Measurements from ENCODE around the gene NHS.

Gene NHS

DNA sequence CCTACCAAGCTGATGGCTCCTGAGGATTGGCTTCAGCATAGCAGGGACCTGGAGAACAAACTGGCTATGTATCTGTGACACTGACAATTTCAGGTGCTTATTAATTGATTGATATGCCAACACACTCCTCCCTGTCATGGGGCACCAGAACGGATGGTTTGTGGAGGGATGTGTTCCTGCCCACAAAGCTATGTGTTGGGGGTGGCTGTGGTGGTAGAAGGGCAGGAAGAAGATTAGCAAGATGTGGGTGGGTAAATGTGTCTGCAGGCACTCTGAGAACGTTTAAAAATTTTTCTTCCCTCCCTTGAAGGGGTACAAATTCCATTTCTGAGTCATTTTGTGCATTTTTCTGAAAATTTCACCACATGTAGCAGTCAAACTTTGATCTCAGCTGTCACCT, 307.3 kb downstream of the NHS start:
- H3K4me3 ChIP-seq (ENCODE audit: low read depth, low read length), result no peak overlapping the region
- TF ChIP-seq, protein P1, sequence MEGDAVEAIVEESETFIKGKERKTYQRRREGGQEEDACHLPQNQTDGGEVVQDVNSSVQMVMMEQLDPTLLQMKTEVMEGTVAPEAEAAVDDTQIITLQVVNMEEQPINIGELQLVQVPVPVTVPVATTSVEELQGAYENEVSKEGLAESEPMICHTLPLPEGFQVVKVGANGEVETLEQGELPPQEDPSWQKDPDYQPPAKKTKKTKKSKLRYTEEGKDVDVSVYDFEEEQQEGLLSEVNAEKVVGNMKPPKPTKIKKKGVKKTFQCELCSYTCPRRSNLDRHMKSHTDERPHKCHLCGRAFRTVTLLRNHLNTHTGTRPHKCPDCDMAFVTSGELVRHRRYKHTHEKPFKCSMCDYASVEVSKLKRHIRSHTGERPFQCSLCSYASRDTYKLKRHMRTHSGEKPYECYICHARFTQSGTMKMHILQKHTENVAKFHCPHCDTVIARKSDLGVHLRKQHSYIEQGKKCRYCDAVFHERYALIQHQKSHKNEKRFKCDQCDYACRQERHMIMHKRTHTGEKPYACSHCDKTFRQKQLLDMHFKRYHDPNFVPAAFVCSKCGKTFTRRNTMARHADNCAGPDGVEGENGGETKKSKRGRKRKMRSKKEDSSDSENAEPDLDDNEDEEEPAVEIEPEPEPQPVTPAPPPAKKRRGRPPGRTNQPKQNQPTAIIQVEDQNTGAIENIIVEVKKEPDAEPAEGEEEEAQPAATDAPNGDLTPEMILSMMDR (IDR thresholded peaks at IDR 0.05; ENCODE audit: low read depth, low read length), result no peak

GRCh38 chrX:17685026-17685425, 310.0 kb downstream of the NHS start:
- TF ChIP-seq, protein P1 (IDR thresholded peaks at IDR 0.05; ENCODE audit: low read depth, low read length), result no peak
- H3K4me3 ChIP-seq (ENCODE audit: low read depth, low read length), result no peak overlapping the region

DNA sequence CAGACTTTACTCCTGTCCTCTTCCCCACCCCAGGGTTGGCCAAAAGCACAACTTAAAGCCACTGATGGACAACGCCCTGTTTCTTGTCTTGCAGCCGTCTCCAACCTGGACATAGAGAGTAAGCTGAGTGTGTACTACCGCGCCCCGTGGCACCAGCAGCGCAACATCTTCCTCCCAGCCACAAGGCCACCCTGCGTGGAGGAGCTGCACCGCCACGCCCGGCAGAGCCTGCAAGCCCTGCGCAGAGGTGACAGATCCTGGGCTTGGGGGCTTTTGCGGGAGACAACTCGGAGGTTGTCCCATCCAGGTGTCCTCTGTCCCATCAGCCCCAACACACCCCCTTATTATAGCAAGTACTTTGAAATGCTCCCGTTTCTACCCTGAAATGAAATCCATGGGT, 312.6 kb downstream of the NHS start:
- TF ChIP-seq, protein P1 (IDR thresholded peaks at IDR 0.05; ENCODE audit: low read depth, low read length), result no peak
- H3K4me3 ChIP-seq (ENCODE audit: low read depth, low read length), result no peak overlapping the region

- TF ChIP-seq, protein P1 (IDR thresholded peaks at IDR 0.05; ENCODE audit: low read depth, low read length), result peak; percentile 49
- H3K4me3 ChIP-seq (ENCODE audit: low read depth, low read length), result no peak overlapping the region
Observed at GRCh38 chrX:17689971-17690409, 315.0 kb downstream of the NHS start.

GRCh38 chrX:17692709-17693346, 317.8 kb downstream of the NHS start:
- TF ChIP-seq, protein P1 (IDR thresholded peaks at IDR 0.05; ENCODE audit: low read depth, low read length), result no peak

GRCh38 chrX:17697191-17697590, 322.2 kb downstream of the NHS start:
- TF ChIP-seq, protein P1 (IDR thresholded peaks at IDR 0.05; ENCODE audit: low read depth, low read length), result no peak
- H3K4me3 ChIP-seq (ENCODE audit: low read depth, low read length), result no peak overlapping the region

More at GRCh38 chrX:17692709-17693346, 317.8 kb downstream of the NHS start:
- H3K4me3 ChIP-seq (ENCODE audit: low read depth, low read length), result no peak overlapping the region

GRCh38 chrX:17700976-17701375, 326.0 kb downstream of the NHS start:
- H3K4me3 ChIP-seq (ENCODE audit: low read depth, low read length), result no peak overlapping the region
- TF ChIP-seq, protein P1 (IDR thresholded peaks at IDR 0.05; ENCODE audit: low read depth, low read length), result no peak

Measured in WI38 (cell line).